Effector CD8-positive, alpha-beta T cell (primary cell): Measurements from ENCODE around the gene STC2.

Experiments
- DNase-seq: peaks from one replicate; lab custom pipeline; 2025; lab: John Stamatoyannopoulos, UW

The STC2 gene

DNA sequence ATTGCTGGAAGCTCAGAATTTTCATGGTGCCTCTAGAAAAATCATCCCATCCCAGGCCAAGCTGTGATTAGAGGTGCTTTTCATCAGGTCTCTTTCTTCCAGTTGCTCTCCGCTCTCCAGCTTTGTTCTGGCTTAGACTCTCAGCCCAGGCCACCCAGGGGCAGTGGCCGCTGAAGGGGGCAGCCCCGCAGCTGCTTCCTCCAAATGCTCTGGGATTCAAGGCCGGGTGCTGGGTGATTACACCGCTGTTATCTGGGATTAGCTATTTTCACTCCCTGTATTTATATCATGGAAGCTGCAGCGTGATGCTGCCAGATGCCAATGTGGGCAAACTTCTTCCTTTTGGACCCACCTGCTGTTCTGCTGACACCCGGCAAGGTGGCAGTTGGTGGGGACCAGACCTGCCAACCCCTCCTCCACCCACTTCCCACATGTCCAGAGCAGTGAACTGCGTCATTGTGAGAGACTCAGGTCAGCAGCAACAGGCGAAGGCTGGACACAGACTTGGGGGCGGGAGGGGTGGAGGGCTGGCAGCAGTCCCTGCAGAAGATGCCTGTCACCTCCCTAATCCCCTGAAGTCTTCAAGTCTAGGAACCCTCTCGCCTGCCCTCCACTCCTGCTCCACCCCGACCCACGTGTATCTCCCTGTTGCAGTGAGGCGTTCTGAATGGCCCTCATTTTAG, 59.3 kb downstream of the STC2 start:
- DNase-seq = no peak

DNA sequence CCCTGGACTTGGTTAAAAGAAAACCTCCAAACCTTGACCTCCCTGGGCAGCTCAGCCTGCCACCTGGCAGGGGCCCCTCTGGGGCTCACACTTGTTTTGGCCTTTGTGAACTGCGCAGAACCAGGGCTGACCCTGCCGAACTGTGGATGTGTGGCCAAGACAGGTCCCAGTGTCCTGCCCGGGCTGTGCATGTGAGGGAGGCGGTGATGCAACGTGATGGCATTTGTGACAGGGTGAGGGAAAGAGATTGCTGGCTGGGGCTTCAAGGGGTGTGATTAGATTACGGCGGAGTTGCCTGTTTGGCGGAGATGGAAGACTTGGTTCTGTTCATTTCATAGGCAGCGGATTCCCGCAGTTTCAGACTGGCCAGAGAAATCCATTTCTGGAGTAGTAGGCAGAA, 62.8 kb downstream of the STC2 start:
- DNase-seq = no peak
